Endothelial cell (in vitro differentiated cells): ENCODE data around the gene CACNA2D3. TPM values are rescaled to one million over a fixed set of nuclear protein-coding genes. Genes with fewer than 3 reads are reported as not detected.

Experiments used
- DNase-seq: peaks from one replicate; pipeline ENCODE4 v3.0.0; 2021; ENCODE audit warnings: low spot score
- H3K27ac Mint-ChIP-seq: one replicate; pipeline ENCODE4 v1.8.0; 2021; ENCODE audit warnings: mixed read lengths, inconsistent platforms; ENCODE audit not compliant: unreplicated experiment
- H3K27me3 Mint-ChIP-seq: one replicate; pipeline ENCODE4 v1.8.0; 2021; ENCODE audit warnings: mild to moderate bottlenecking, moderate library complexity, mixed read lengths, inconsistent platforms; ENCODE audit not compliant: unreplicated experiment
- H3K36me3 Mint-ChIP-seq: one replicate; pipeline ENCODE4 v1.8.0; 2021; ENCODE audit warnings: mild to moderate bottlenecking, low read depth, mixed read lengths, inconsistent platforms; ENCODE audit not compliant: unreplicated experiment
- H3K4me1 Mint-ChIP-seq: one replicate; pipeline ENCODE4 v1.8.0; 2021; ENCODE audit warnings: mild to moderate bottlenecking, mixed read lengths, inconsistent platforms; ENCODE audit not compliant: unreplicated experiment
- H3K4me3 Mint-ChIP-seq: one replicate; pipeline ENCODE4 v1.8.0; 2021; ENCODE audit warnings: mild to moderate bottlenecking, mixed read lengths, inconsistent platforms; ENCODE audit not compliant: unreplicated experiment
- H3K9me3 Mint-ChIP-seq: one replicate; pipeline ENCODE4 v1.8.0; 2021; ENCODE audit warnings: mixed read lengths, inconsistent platforms; ENCODE audit not compliant: unreplicated experiment
- CTCF ChIP-seq: fragments of 200-600 bp; sonication (generic); IDR thresholded peaks from one replicate; pipeline ENCODE4 v1.5.0; 2021; ENCODE audit warnings: antibody characterized with exemption; ENCODE audit not compliant: unreplicated experiment
- total RNA-seq: library from RNA; stranded (reverse); fragmentation: NEBNext Ultra II Directional; extraction: Animal tissue kit (Norgen Biotek cat#: 25700); gene quantifications from one replicate; pipeline ENCODE4 v1.2.1, GENCODE V29; 2021; ENCODE audit not compliant: unreplicated experiment

The CACNA2D3 gene
- total RNA-seq, 1 donor from 2014 or later = 0.46 TPM

DNA sequence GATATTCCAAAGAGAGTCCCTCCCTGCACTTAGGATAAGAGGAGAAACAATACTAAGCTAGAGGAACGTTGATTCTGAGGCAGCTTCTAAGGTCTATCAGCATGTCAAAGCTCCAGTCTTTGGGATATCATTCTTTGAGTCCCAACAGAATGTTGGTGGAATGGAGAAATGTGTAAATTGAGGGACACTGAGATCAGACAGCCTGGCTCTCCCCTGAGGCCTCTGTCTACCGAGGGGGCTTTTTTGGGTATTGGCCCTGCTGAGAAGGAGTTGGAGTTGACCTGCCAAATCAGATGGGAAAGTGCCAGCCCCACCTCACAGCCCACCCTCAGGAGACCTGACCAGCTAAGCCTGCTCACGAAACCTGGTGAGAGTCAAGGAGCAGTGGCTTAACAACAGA is 833.1 kb downstream of the CACNA2D3 start:
- no peak for DNase-seq
- Mint-ChIP-seq H3K27ac (no peak overlapping the region), H3K4me1 (peaks cover 21% of the 10 kb centered on the region), H3K27me3 (no peaks in the 10 kb centered on the region), H3K36me3 (no peaks in the 10 kb centered on the region), H3K9me3 (no peaks in the 10 kb centered on the region), H3K4me3 (no peak overlapping the region)
- TF ChIP-seq CTCF = no peak

GRCh38 chr3:54955941-54956340 is 833.6 kb downstream of the CACNA2D3 start:
- Mint-ChIP-seq H3K27me3 (no peaks in the 10 kb centered on the region), H3K27ac (no peak overlapping the region), H3K4me3 (no peak overlapping the region), H3K36me3 (no peaks in the 10 kb centered on the region), H3K4me1 (peaks cover 21% of the 10 kb centered on the region), H3K9me3 (no peaks in the 10 kb centered on the region)
- TF ChIP-seq CTCF = no peak
- DNase-seq = no peak

- Mint-ChIP-seq H3K27me3 (no peaks in the 10 kb centered on the region), H3K4me1 (peaks cover 21% of the 10 kb centered on the region), H3K36me3 (no peaks in the 10 kb centered on the region), H3K9me3 (no peaks in the 10 kb centered on the region), H3K4me3 (no peak overlapping the region), H3K27ac (no peak overlapping the region)
- TF ChIP-seq CTCF = no peak
- DNase-seq = no peak
These were observed 835.4 kb downstream of the CACNA2D3 start for GRCh38 chr3:54957711-54958110.

DNA sequence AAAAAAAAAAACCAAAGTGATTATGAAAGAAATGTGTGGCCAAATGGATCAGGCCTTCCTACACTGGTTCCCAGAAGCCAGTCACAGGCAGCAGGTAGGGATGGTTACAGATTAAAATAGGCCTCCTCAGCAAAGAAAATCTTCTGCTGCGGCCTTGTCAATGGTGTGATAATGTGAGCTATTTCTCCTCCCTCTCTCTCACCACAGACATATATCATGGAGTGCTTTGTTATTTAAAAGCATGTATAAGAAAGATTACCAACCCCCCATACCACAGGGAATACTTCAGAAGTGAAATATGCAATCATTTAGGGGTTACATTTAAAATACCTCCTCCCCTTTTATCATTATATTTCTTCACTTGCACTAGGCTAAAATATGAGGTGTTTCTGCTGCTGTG is 837.7 kb downstream of the CACNA2D3 start:
- H3K4me3 Mint-ChIP-seq = no peak overlapping the region
- no peaks in the 10 kb centered on the region for H3K36me3 Mint-ChIP-seq

DNA sequence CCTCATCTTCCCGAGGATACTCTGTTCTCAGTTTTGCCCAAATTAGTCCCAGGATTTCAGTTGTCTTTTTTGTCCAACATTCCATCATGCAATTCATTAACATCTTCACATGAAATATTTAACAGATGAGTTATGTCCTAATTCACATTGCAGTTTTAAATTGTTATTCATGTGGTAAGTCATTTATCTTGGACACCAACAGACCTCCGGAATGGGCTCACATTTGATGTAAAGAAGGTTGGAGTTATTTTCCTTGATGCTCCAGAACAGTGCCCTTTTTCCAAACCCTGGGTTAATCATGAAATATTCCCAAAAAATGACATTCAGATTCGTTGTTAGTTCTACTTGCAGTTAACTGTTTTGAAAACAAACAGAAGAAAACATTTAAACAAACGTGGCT is 838.3 kb downstream of the CACNA2D3 start:
- Mint-ChIP-seq H3K4me1 (peaks cover 31% of the 10 kb centered on the region), H3K4me3 (no peak overlapping the region), H3K27ac (no peak overlapping the region), H3K27me3 (no peaks in the 10 kb centered on the region), H3K9me3 (no peaks in the 10 kb centered on the region), H3K36me3 (no peaks in the 10 kb centered on the region)
- no peak for TF ChIP-seq CTCF
- DNase-seq = no peak

More for the DNA sequence above, 837.7 kb downstream of the CACNA2D3 start:
- no peaks in the 10 kb centered on the region for H3K9me3 Mint-ChIP-seq
- no peak for TF ChIP-seq CTCF
- H3K4me1 Mint-ChIP-seq = peaks cover 25% of the 10 kb centered on the region
- H3K27me3 Mint-ChIP-seq = no peaks in the 10 kb centered on the region
- no peak overlapping the region for H3K27ac Mint-ChIP-seq
- DNase-seq = no peak
